K562 (cell line): Measurements from ENCODE around the gene CCDC171. TPM values are rescaled to one million over a fixed set of nuclear protein-coding genes. Genes with fewer than 3 reads are reported as not detected.
"Not testable (repeated sequence)": the region's sequence is repeated elsewhere in the genome, so short reads cannot be mapped to it uniquely, and the experiment has no call there.

ENCODE experiments used
- ATAC-seq: fragments of 200-7000 bp; cut with Tn5 transposase; 3 replicates; pipeline ENCODE4 v1.9.1; 2020; ENCODE audit warnings: moderate library complexity
- BruUV-seq: library from RNA; stranded (reverse); fragments of 400-500 nt; replicated peaks from 2 replicates; lab custom pipeline; 2021; lab: Mats Ljungman, UMichigan
- CTCF ChIA-PET: fragments of 300-600 bp; formaldehyde crosslinking; extraction: SDS; loops from one replicate; lab custom pipeline; 2021; ENCODE audit warnings: low intra/inter-chr PET ratio; lab: Yijun Ruan, JAX
- POLR2A ChIA-PET: fragments of 300-600, 350-650 bp; sonication (Branson Sonifier 250); formaldehyde crosslinking; extraction: SDS; loops from one replicate; lab custom pipeline; 2021; ENCODE audit warnings: antibody characterized with exemption, inconsistent platforms; lab: Yijun Ruan, JAX
- DNase-seq, 4 experiments: peaks; one replicate each; pipeline versions ENCODE4 v3.0.0 to v3.0.0-alpha.2; 2011 to 2018; ENCODE audit warnings: low spot score in 3 of 4, mixed read lengths in 3 of 4; ENCODE audit errors: extremely low read depth in 1 of 4
- FAIRE-seq: peaks from 2 replicates; lab custom pipeline; 2011; peaks lifted over from hg19 to GRCh38; lab: Jason Lieb, UNC
- H2AFZ ChIP-seq: 2 replicates; pipeline ENCODE4 v1.6.0; 2011; ENCODE audit warnings: low read depth, low read length, control low read depth, inconsistent platforms
- H3K27ac ChIP-seq: fragments of 200-600 bp; 3 replicates; pipeline ENCODE4 v1.8.0; 2011; ENCODE audit warnings: low read depth, mild to moderate bottlenecking, control low read depth, inconsistent platforms, low read length, moderate library complexity, mixed read lengths; ENCODE audit errors: extremely low read depth
- H3K27me3 ChIP-seq, 2 experiments: fragments of 300-600 bp in 1 of 2; 2 replicates in 1 of 2; 3 replicates in 1 of 2; pipeline versions ENCODE4 v1.6.0 to v1.8.0; 2011; ENCODE audit warnings: inconsistent platforms in 2 of 2, low read length in 2 of 2, mild to moderate bottlenecking in 1 of 2, mixed read lengths in 1 of 2, moderate library complexity in 1 of 2; ENCODE audit not compliant: control insufficient read depth in 2 of 2, insufficient read depth in 2 of 2
- H3K36me3 ChIP-seq: fragments of 300-600 bp; 3 replicates; pipeline ENCODE4 v1.8.0; 2011; ENCODE audit warnings: mild to moderate bottlenecking, low read length, inconsistent platforms; ENCODE audit not compliant: control insufficient read depth, insufficient read depth
- H3K4me1 ChIP-seq, 2 experiments: fragments of 200-600 bp in 1 of 2; replicated peaks in 1 of 2; 2 replicates in 1 of 2; 3 replicates in 1 of 2; pipeline versions ENCODE4 v1.5.1 to v1.8.0; 2011; ENCODE audit warnings: inconsistent platforms in 2 of 2, low read length in 2 of 2, mild to moderate bottlenecking in 1 of 2, mixed read lengths in 1 of 2, moderate library complexity in 1 of 2; ENCODE audit not compliant: control insufficient read depth in 2 of 2, insufficient read depth in 2 of 2
- H3K4me2 ChIP-seq: 2 replicates; pipeline ENCODE4 v1.6.1; 2011; ENCODE audit warnings: low read length, control low read depth, inconsistent platforms, mixed read lengths; ENCODE audit not compliant: insufficient read depth
- H3K4me3 ChIP-seq: fragments of 200-600 bp; sonication (generic), shearing (Covaris generic); 2 replicates; pipeline ENCODE4 v1.5.1; 2016; ENCODE audit warnings: control low read depth, inconsistent platforms
- H3K79me2 ChIP-seq: fragments of 200-600 bp; 3 replicates; pipeline ENCODE4 v1.8.0; 2011; ENCODE audit warnings: low read length, inconsistent platforms; ENCODE audit not compliant: control insufficient read depth, insufficient read depth
- H3K9ac ChIP-seq, 2 experiments: 2 replicates each; pipeline versions ENCODE4 v1.6.0 to v1.6.1; 2011; ENCODE audit warnings: low read depth in 2 of 2, low read length in 2 of 2, control low read depth in 1 of 2, inconsistent platforms in 1 of 2, mild to moderate bottlenecking in 1 of 2, mixed read lengths in 1 of 2; ENCODE audit not compliant: insufficient read depth in 1 of 2
- H3K9me1 ChIP-seq: one replicate; pipeline ENCODE4 v1.6.0; 2011; ENCODE audit warnings: inconsistent platforms, mild to moderate bottlenecking, low read length, moderate library complexity; ENCODE audit not compliant: control insufficient read depth, insufficient read depth
- H3K9me3 ChIP-seq: replicated peaks from 2 replicates; pipeline ENCODE4 v1.5.1; 2011; ENCODE audit warnings: low read depth, low read length, inconsistent platforms; ENCODE audit not compliant: control insufficient read depth, insufficient read depth
- H4K20me1 ChIP-seq: replicated peaks from 2 replicates; pipeline ENCODE4 v1.6.1; 2011; ENCODE audit warnings: low read length, inconsistent platforms, mixed read lengths; ENCODE audit not compliant: control insufficient read depth, insufficient read depth
- CBFA2T2 ChIP-seq: fragments of 450-650 bp; conservative IDR thresholded peaks from 2 replicates; pipeline ENCODE4 v1.6.1; 2017; ENCODE audit warnings: mild to moderate bottlenecking
- CBFA2T3 ChIP-seq: fragments of 450-650 bp; IDR thresholded peaks from 2 replicates; pipeline ENCODE4 v1.6.1; 2017
- CEBPB ChIP-seq: fragments of 450-650 bp; IDR thresholded peaks from 2 replicates; pipeline ENCODE4 v1.6.1; 2016; ENCODE audit warnings: missing genetic modification characterization, missing compliant biosample characterization
- RAD51 ChIP-seq: fragments of 450-650 bp; IDR thresholded peaks from 2 replicates; pipeline ENCODE4 v1.7.1; 2016; ENCODE audit warnings: low read depth, mild to moderate bottlenecking, borderline replicate concordance
- TAL1 ChIP-seq: fragments of 450-650 bp; IDR thresholded peaks from 2 replicates; pipeline ENCODE4 v1.6.1; 2016; ENCODE audit warnings: mild to moderate bottlenecking
- TCF3 ChIP-seq: sonication (generic); formaldehyde crosslinking; IDR thresholded peaks from 2 replicates; pipeline ENCODE4 v1.4.0; 2020; ENCODE audit warnings: mild to moderate bottlenecking, missing genetic modification reagents
- TFE3 ChIP-seq: fragments of 450-650 bp; formaldehyde crosslinking; IDR thresholded peaks from 2 replicates; pipeline ENCODE4 v1.4.0; 2020; ENCODE audit warnings: mild to moderate bottlenecking, mixed read lengths
- TOE1 ChIP-seq, 2 experiments: fragments of 450-650 bp in 1 of 2; sonication (generic) in 1 of 2; formaldehyde crosslinking in 1 of 2; IDR thresholded peaks; 2 replicates each; pipeline versions ENCODE4 v1.7.1 to v1.8.0; 2016 to 2022; ENCODE audit warnings: borderline replicate concordance in 2 of 2, mild to moderate bottlenecking in 2 of 2, antibody characterized with exemption in 1 of 2, inconsistent platforms in 1 of 2, low read depth in 1 of 2, missing genetic modification reagents in 1 of 2, moderate library complexity in 1 of 2
- USF1 ChIP-seq: sonication (generic); formaldehyde crosslinking; IDR thresholded peaks from 2 replicates; pipeline ENCODE4 v1.9.0; 2022; ENCODE audit warnings: mild to moderate bottlenecking, missing genetic modification reagents
- USF2 ChIP-seq: sonication (generic); formaldehyde crosslinking; IDR thresholded peaks from 2 replicates; pipeline ENCODE4 v1.5.0; 2020; ENCODE audit warnings: missing genetic modification reagents
- WGBS: fragments of 100-300 bp; shearing (Covaris generic); methylation state at CpG from one replicate; pipeline ENCODE4 v1.1.6; 2016; ENCODE audit warnings: low coverage, mixed read lengths; ENCODE audit not compliant: insufficient coverage; ENCODE audit errors: missing lambda C conversion rate; 5-methylcytosine and 5-hydroxymethylcytosine counted together
- in situ Hi-C: fragments of 300-500 bp; cut with MboI; formaldehyde crosslinking; loops from 4 replicates; pipeline ENCODE4 v1.15.0; 2018; ENCODE audit warnings: inconsistent platforms, mixed read lengths
- intact Hi-C: fragments of 100-400 bp; cut with micrococcal nuclease; formaldehyde crosslinking; loops from 2 replicates; pipeline ENCODE4 v1.14.2; 2022
- polyA plus RNA-seq, 8 experiments: library from polyadenylated mRNA; depleted of rRNA in 4 of 8; stranded (reverse) in 5 of 8; unstranded in 3 of 8; fragments of >200 nt; fragmentation: Nextera tagmentation in 2 of 8; fragmentation: Illumina TruSeq in 1 of 8; extraction: Ambion mirVana in 2 of 8; extraction: Trizol in 1 of 8; gene quantifications; 2 replicates each; pipeline versions ENCODE4 v1.2.1 to v1.2.3, GENCODE V29; 2011 to 2014; ENCODE audit warnings: inconsistent platforms in 1 of 8, missing spikeins in 1 of 8
- total RNA-seq, 7 experiments: library from RNA; depleted of rRNA in 6 of 7; stranded (reverse); fragments of >200 nt in 6 of 7; fragmentation: Illumina TruSeq in 2 of 7; extraction: Trizol in 2 of 7; gene quantifications; 2 replicates each; pipeline versions ENCODE4 v1.2.1 to v1.2.3, GENCODE V29; 2011 to 2021; ENCODE audit warnings: low replicate concordance in 1 of 7

The CCDC171 gene
- total and polyA plus RNA-seq, 9 of the 15 experiments (the other 6 are each of a cell fraction or from before 2014, with no cell fraction given) = 0.08 to 3.8 (median 0.27) TPM

- peak in 1 of 4 experiments; percentile 32 for DNase-seq
- ATAC-seq; H3K9me3 ChIP-seq; FAIRE-seq; H3K27me3 ChIP-seq; H3K9ac ChIP-seq; H3K4me1 ChIP-seq; H2AFZ ChIP-seq; H3K4me3 ChIP-seq; H3K4me2 ChIP-seq; BruUV-seq; H3K27ac ChIP-seq; in situ Hi-C loops; H3K79me2 ChIP-seq; intact Hi-C loops; H4K20me1 ChIP-seq; POLR2A ChIA-PET; H3K9me1 ChIP-seq; H3K36me3 ChIP-seq; CTCF ChIA-PET; TF ChIP-seq TOE1 (CRISPR knock-in tag; IDR thresholded peaks at IDR 0.05; ENCODE audit: borderline replicate concordance, low read depth): not testable (repeated sequence)
- 8% methylated on average over 5 of the region's 5 CpGs for WGBS
- TF ChIP-seq TCF3 (CRISPR knock-in tag) (peak; percentile 43; the same call in 1 of the 2 replicates), RAD51 (peak; percentile 84), TOE1 (IDR thresholded peaks at IDR 0.05; ENCODE audit: borderline replicate concordance) (0 out of 2 replicates have a peak, but pooled peaks have one; percentile 34), CEBPB (tag) (peak; percentile 35; the same call in 1 of the 2 replicates), CBFA2T3 (peak; percentile 23), TFE3 (CRISPR knock-in tag) (peak; percentile 93), USF1 (CRISPR knock-in tag) (peak; percentile 52), CBFA2T2 (peak; percentile 41), USF2 (peak; percentile 61), TAL1 (peak; percentile 41; the same call in 1 of the 2 replicates)
Measured at GRCh38 chr9:15527035-15527434, 25.8 kb upstream of the CCDC171 start.
